Keratinocyte (primary cell): ENCODE measurements around the gene BHLHE23. TPM values are rescaled to one million over a fixed set of nuclear protein-coding genes. Genes with fewer than 3 reads are reported as not detected.

Source experiments
- DNase-seq: peaks from one replicate; pipeline ENCODE4 v3.0.0-alpha.2; 2011; ENCODE audit warnings: low read depth, missing footprints, low spot score
- FAIRE-seq: peaks from 2 replicates; lab custom pipeline; 2011; peaks lifted over from hg19 to GRCh38; lab: Jason Lieb, UNC
- H2AFZ ChIP-seq: 2 replicates; pipeline ENCODE4 v1.6.0; 2012; ENCODE audit warnings: low read length, control low read depth, inconsistent platforms; ENCODE audit not compliant: control insufficient read depth
- H3K27ac ChIP-seq: 2 replicates; pipeline ENCODE4 v1.5.1; 2011; ENCODE audit warnings: low read length; ENCODE audit not compliant: control insufficient read depth, insufficient read depth
- H3K27me3 ChIP-seq: 3 replicates; pipeline ENCODE4 v1.6.0; 2011; ENCODE audit warnings: low read length; ENCODE audit not compliant: control insufficient read depth, insufficient read depth; ENCODE audit errors: extremely low read depth
- H3K36me3 ChIP-seq, 2 experiments: 2 replicates in 1 of 2; 3 replicates in 1 of 2; pipeline ENCODE4 v1.5.1; 2011; ENCODE audit warnings: low read length in 2 of 2, mild to moderate bottlenecking in 1 of 2; ENCODE audit not compliant: control insufficient read depth in 2 of 2, insufficient read depth in 2 of 2; ENCODE audit errors: extremely low read depth in 1 of 2
- H3K4me1 ChIP-seq: 3 replicates; pipeline ENCODE4 v1.5.1; 2011; ENCODE audit warnings: low read length; ENCODE audit not compliant: control insufficient read depth, insufficient read depth; ENCODE audit errors: extremely low read depth
- H3K4me2 ChIP-seq: 3 replicates; pipeline ENCODE4 v1.6.0; 2011; ENCODE audit warnings: low read depth, low read length; ENCODE audit not compliant: control insufficient read depth, insufficient read depth; ENCODE audit errors: extremely low read depth
- H3K4me3 ChIP-seq, 3 experiments: fragments of 200-600 bp in 1 of 3; sonication (generic) in 1 of 3; 2 replicates in 2 of 3; 3 replicates in 1 of 3; pipeline ENCODE4 v1.5.1; 2011 to 2016; ENCODE audit warnings: low read length in 3 of 3, mild to moderate bottlenecking in 3 of 3, control low read depth in 2 of 3, inconsistent platforms in 1 of 3, low read depth in 1 of 3, mixed read lengths in 1 of 3, mixed run types in 1 of 3, moderate library complexity in 1 of 3; ENCODE audit not compliant: control insufficient read depth in 2 of 3, insufficient read depth in 2 of 3; ENCODE audit errors: extremely low read depth in 1 of 3
- H3K79me2 ChIP-seq: 2 replicates; pipeline ENCODE4 v1.6.0; 2012; ENCODE audit warnings: low read length; ENCODE audit not compliant: control insufficient read depth, insufficient read depth
- H3K9ac ChIP-seq: 3 replicates; pipeline ENCODE4 v1.6.0; 2011; ENCODE audit warnings: low read length; ENCODE audit not compliant: control insufficient read depth, insufficient read depth; ENCODE audit errors: extremely low read depth
- H3K9me1 ChIP-seq: 3 replicates; pipeline ENCODE4 v1.6.0; 2011; ENCODE audit warnings: low read length; ENCODE audit not compliant: control insufficient read depth, insufficient read depth; ENCODE audit errors: extremely low read depth
- H3K9me3 ChIP-seq: 2 replicates; pipeline ENCODE4 v1.5.1; 2012; ENCODE audit warnings: low read depth, low read length; ENCODE audit not compliant: control insufficient read depth
- H4K20me1 ChIP-seq: 3 replicates; pipeline ENCODE4 v1.6.0; 2011; ENCODE audit warnings: low read length; ENCODE audit not compliant: control insufficient read depth, insufficient read depth; ENCODE audit errors: extremely low read depth
- CTCF ChIP-seq, 3 experiments: IDR thresholded peaks in 1 of 3; conservative IDR thresholded peaks in 1 of 3; optimal IDR thresholded peaks in 1 of 3; 2 replicates in 2 of 3; 3 replicates in 1 of 3; pipeline versions ENCODE3 to v1.5.1; 2011; ENCODE audit warnings: low read length in 3 of 3, mild to moderate bottlenecking in 3 of 3, moderate library complexity in 2 of 3, control low read depth in 1 of 3, inconsistent platforms in 1 of 3; ENCODE audit not compliant: insufficient read depth in 2 of 3; ENCODE audit errors: extremely low read depth in 1 of 3
- EZH2 ChIP-seq: IDR thresholded peaks from one replicate; pipeline ENCODE4 v1.6.1; 2012; ENCODE audit warnings: inconsistent platforms, mild to moderate bottlenecking, low read length, moderate library complexity
- dilution Hi-C: fragments of 300-500 bp; cut with MboI; formaldehyde crosslinking; loops from one replicate; pipeline ENCODE4 v1.7.0; 2020; ENCODE audit warnings: low sequenced_read_pairs; ENCODE audit not compliant: extremely low pct_ligation_motif_present
- polyA plus RNA-seq, 5 experiments: library from polyadenylated mRNA; depleted of rRNA in 3 of 5; stranded (reverse) in 3 of 5; stranded (forward) in 1 of 5; unstranded in 1 of 5; fragments of >200 nt; gene quantifications; 1 replicate in 1 of 5; 2 replicates in 3 of 5; 3 replicates in 1 of 5; pipeline versions ENCODE4 v1.2.1 to v1.2.3, GENCODE V29; 2011 to 2012; ENCODE audit warnings: missing spikeins in 2 of 5, low read depth in 1 of 5, low replicate concordance in 1 of 5

BHLHE23 gene
- polyA plus RNA-seq, 1 donor (not counting 4 experiments of a cell fraction or from before 2014, with no cell fraction given), result not detected

GRCh38 chr20:62969939-62970306, 36.8 kb downstream of the BHLHE23 start:
- no peaks in the 10 kb centered on the region for H3K36me3 ChIP-seq
- peaks cover 56% of the 10 kb centered on the region for H3K27me3 ChIP-seq
- H4K20me1 ChIP-seq, result peaks cover 3% of the 10 kb centered on the region
- H3K4me2 ChIP-seq, result no peak overlapping the region
- H3K27ac ChIP-seq, result no peak overlapping the region
- DNase-seq (no peak), FAIRE-seq (no peak)
- TF ChIP-seq CTCF (optimal IDR thresholded peaks at IDR 0.05 in 1 of 3, IDR thresholded peaks at IDR 0.05 in 1 of 3, conservative IDR thresholded peaks at IDR 0.05 in 1 of 3; ENCODE audit: extremely low read depth in 1 of 3, insufficient read depth in 2 of 3, low read length in 3 of 3) (no peak), EZH2 (no peak)
- no peak overlapping the region for H3K4me3 ChIP-seq
- H2AFZ ChIP-seq, result no peak overlapping the region
- no peaks in the 10 kb centered on the region for H3K9me1 ChIP-seq
- no peak overlapping the region for H3K9ac ChIP-seq
- no peaks in the 10 kb centered on the region for H3K79me2 ChIP-seq
- H3K4me1 ChIP-seq, result peaks cover 5% of the 10 kb centered on the region
- H3K9me3 ChIP-seq, result no peaks in the 10 kb centered on the region
- dilution Hi-C loops, result no loop called here

GRCh38 chr20:62969179-62969760, 37.5 kb downstream of the BHLHE23 start:
- H3K27ac ChIP-seq, result no peak overlapping the region
- H3K4me3 ChIP-seq, result no peak overlapping the region
- peaks cover 56% of the 10 kb centered on the region for H3K27me3 ChIP-seq
- peaks cover 8% of the 10 kb centered on the region for H3K4me1 ChIP-seq
- peaks cover 7% of the 10 kb centered on the region for H4K20me1 ChIP-seq
- H3K4me2 ChIP-seq, result no peak overlapping the region
- FAIRE-seq (no peak), DNase-seq (no peak)
- no peaks in the 10 kb centered on the region for H3K9me1 ChIP-seq
- H3K79me2 ChIP-seq, result no peaks in the 10 kb centered on the region
- TF ChIP-seq CTCF (optimal IDR thresholded peaks at IDR 0.05 in 1 of 3, IDR thresholded peaks at IDR 0.05 in 1 of 3, conservative IDR thresholded peaks at IDR 0.05 in 1 of 3; ENCODE audit: extremely low read depth in 1 of 3, insufficient read depth in 2 of 3, low read length in 3 of 3) (no peak), EZH2 (no peak)
- dilution Hi-C loops, result no loop called here
- H2AFZ ChIP-seq, result no peak overlapping the region
- H3K36me3 ChIP-seq, result no peaks in the 10 kb centered on the region
- no peak overlapping the region for H3K9ac ChIP-seq
- no peaks in the 10 kb centered on the region for H3K9me3 ChIP-seq
